Adrenal gland (tissue), 5 donors: Measurements from ENCODE around the gene FGF22.

Source experiments
- CTCF ChIP-seq, 6 experiments: fragments of 450-650 bp in 4 of 6; fragments of 200-600 bp in 2 of 6; sonication (generic) in 1 of 6; IDR thresholded peaks; 1 replicate in 5 of 6; 2 replicates in 1 of 6; pipeline versions ENCODE4 v1.5.1 to v1.8.0; 2016 to 2021; ENCODE audit warnings: antibody characterized with exemption in 6 of 6, mild to moderate bottlenecking in 2 of 6, moderate library complexity in 1 of 6
- POLR2A ChIP-seq, 2 donors: fragments of 450-650 bp; IDR thresholded peaks; one replicate each; pipeline ENCODE4 v1.6.1; 2017; ENCODE audit warnings: antibody characterized with exemption in 2 of 2, mild to moderate bottlenecking in 2 of 2, moderate library complexity in 1 of 2
- donor health status: DM: no; HTN: no; CAD: no.

GRCh38 chr19:596263-596655 is 43.4 kb upstream of the FGF22 start:
- TF ChIP-seq CTCF (IDR thresholded peaks at IDR 0.05) (no peak), POLR2A (IDR thresholded peaks at IDR 0.05) (no peak)
